Placental epithelial cell (primary cell): ENCODE data around the gene ACVR2B. TPM values are rescaled to one million over a fixed set of nuclear protein-coding genes. Genes with fewer than 3 reads are reported as not detected.

ENCODE experiments used
- small RNA-seq: library from RNA; depleted of rRNA; stranded (forward); fragments of <200 nt; gene quantifications from one replicate; pipeline ENCODE3, GENCODE V24; 2012
- total RNA-seq: library from RNA; depleted of rRNA; stranded (reverse); fragments of >200 nt; gene quantifications from 2 replicates; pipeline ENCODE4 v1.2.3, GENCODE V29; 2012

Gene ACVR2B
- 7.0 and 14.9 TPM in 2 replicates for total RNA-seq

GRCh38 chr3:38453075-38453912 lies at the start of gene ACVR2B:
Gene ACVR2B, plus strand, starts transcription at chr3:38453890. Its CDS starts 433 bp downstream, at chr3:38454323.

GRCh38 chr3:38496131-38496910 lies 42.6 kb downstream of the ACVR2B start, which contains the start of gene EXOG:
Gene EXOG, plus strand, starts transcription at chr3:38496340. Its CDS starts 28 bp downstream, at chr3:38496368.

Small RNAs within 50 kb of the gene (small RNA-seq; reads per million reads assigned to genes)
- gene RF00019 = not detected

Other genes starting within 250 kb of the ACVR2B start
- gene SLC22A13, start 188.1 kb upstream of the ACVR2B start, total RNA-seq = 2.6 and 3.1 TPM in 2 replicates
- gene SLC22A14, start 171.6 kb upstream of the ACVR2B start, total RNA-seq = 1.3 and 1.6 TPM in 2 replicates
- 2.4 TPM in 2 replicates for gene XYLB, start 107.1 kb upstream of the ACVR2B start, total RNA-seq
- 7.1 and 11.7 TPM in 2 replicates for gene EXOG, start 42.5 kb downstream of the ACVR2B start, total RNA-seq
- gene SCN5A, start 195.8 kb downstream of the ACVR2B start, total RNA-seq = 1.3 and 2.0 TPM in 2 replicates